ENCODE data around the gene TDP1. TPM values are rescaled to one million over a fixed set of nuclear protein-coding genes. Genes with fewer than 3 reads are reported as not detected.

The TDP1 gene
- total and polyA plus RNA-seq, 5 donors, result 1.3 to 5.4 (median 3.8) TPM

GRCh38 chr14:89960914-89961313 is 5.2 kb downstream of the TDP1 start:
- no peak for DNase-seq
- WGBS, result 89% methylated on average over 3 of the region's 3 CpGs
- Histone ChIP-seq H3K9me3 (ENCODE audit: control insufficient read depth, low read length) (no peaks in the 10 kb centered on the region), H3K27me3 (ENCODE audit: control insufficient read depth, insufficient read depth) (no peaks in the 10 kb centered on the region), H3K27ac (ENCODE audit: low read length) (no peak overlapping the region), H3K4me3 (ENCODE audit: low read length) (no peak overlapping the region), H3K4me1 (ENCODE audit: control insufficient read depth, insufficient read depth, low read length) (peaks cover 6% of the 10 kb centered on the region)
- no peak for ATAC-seq
- intact Hi-C loops (cut with DNase I), result no loop called here

DNA sequence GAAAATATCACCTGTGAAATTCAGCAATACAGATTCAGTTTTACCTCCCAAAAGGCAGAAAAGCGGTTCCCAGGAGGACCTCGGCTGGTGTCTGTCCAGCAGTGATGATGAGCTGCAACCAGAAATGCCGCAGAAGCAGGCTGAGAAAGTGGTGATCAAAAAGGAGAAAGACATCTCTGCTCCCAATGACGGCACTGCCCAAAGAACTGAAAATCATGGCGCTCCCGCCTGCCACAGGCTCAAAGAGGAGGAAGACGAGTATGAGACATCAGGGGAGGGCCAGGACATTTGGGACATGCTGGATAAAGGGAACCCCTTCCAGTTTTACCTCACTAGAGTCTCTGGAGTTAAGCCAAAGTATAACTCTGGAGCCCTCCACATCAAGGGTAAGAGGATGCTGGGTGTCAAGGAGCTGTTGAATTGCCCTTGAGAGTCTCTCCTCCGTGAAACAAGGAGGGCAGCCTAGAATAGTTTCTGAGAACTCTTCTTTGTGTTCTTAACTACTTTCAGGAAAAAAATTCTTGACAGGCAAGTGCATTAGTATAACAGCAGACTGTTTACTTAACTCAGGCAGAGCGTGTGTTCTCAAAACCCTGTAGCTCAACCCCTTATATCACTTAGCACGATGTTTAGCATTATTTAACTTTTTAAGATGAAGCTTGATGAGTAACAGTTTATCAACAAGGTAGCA is 7.7 kb downstream of the TDP1 start:
- Histone ChIP-seq H3K4me1 (ENCODE audit: control insufficient read depth, insufficient read depth, low read length) (no peaks in the 10 kb centered on the region), H3K27ac (ENCODE audit: low read length) (no peak overlapping the region), H3K9me3 (ENCODE audit: control insufficient read depth, low read length) (no peaks in the 10 kb centered on the region), H3K27me3 (ENCODE audit: control insufficient read depth, insufficient read depth) (no peaks in the 10 kb centered on the region), H3K4me3 (ENCODE audit: low read length) (no peak overlapping the region)
- ATAC-seq, result no peak
- intact Hi-C loops (cut with DNase I), result no loop called here
- no peak for DNase-seq
- 93% methylated on average over 10 of the region's 10 CpGs for WGBS

- H3K27me3 ChIP-seq (ENCODE audit: control insufficient read depth, insufficient read depth), result no peaks in the 10 kb centered on the region
- no peaks in the 10 kb centered on the region for H3K4me1 ChIP-seq (ENCODE audit: control insufficient read depth, insufficient read depth, low read length)
- WGBS, result 93% methylated on average over 1 of the region's 1 CpG
- intact Hi-C loops (cut with DNase I), result no loop called here
- H3K27ac ChIP-seq (ENCODE audit: low read length), result no peak overlapping the region
- no peak for ATAC-seq
- DNase-seq, result no peak
- no peak overlapping the region for H3K4me3 ChIP-seq (ENCODE audit: low read length)
- H3K9me3 ChIP-seq (ENCODE audit: control insufficient read depth, low read length), result no peaks in the 10 kb centered on the region
These were observed 10.1 kb downstream of the TDP1 start for GRCh38 chr14:89965839-89966238.

- intact Hi-C loops (cut with DNase I), result loop anchor here (5.0 kb wide), 2 partner anchors 89 to 264 kb away; partner anchors contain the start of gene KCNK13 (in 2 of the 4)
- Histone ChIP-seq H3K27me3 (ENCODE audit: control insufficient read depth, insufficient read depth) (no peaks in the 10 kb centered on the region), H3K9me3 (ENCODE audit: control insufficient read depth, low read length) (no peaks in the 10 kb centered on the region), H3K27ac (ENCODE audit: low read length) (no peak overlapping the region), H3K4me1 (ENCODE audit: control insufficient read depth, insufficient read depth, low read length) (no peaks in the 10 kb centered on the region), H3K4me3 (ENCODE audit: low read length) (no peak overlapping the region)
- ATAC-seq (peak; percentile 85 to 90), DNase-seq (peak; percentile 61 to 79 (median 78))
- WGBS, result 52% methylated on average over 7 of the region's 7 CpGs
These were observed 17.6 kb downstream of the TDP1 start for GRCh38 chr14:89973234-89973823.

GRCh38 chr14:89977668-89978067 is 21.9 kb downstream of the TDP1 start:
- WGBS, result 87% methylated on average over 4 of the region's 4 CpGs
- ATAC-seq (no peak), DNase-seq (no peak)
- Histone ChIP-seq H3K27ac (ENCODE audit: low read length) (no peak overlapping the region), H3K27me3 (ENCODE audit: control insufficient read depth, insufficient read depth) (no peaks in the 10 kb centered on the region), H3K9me3 (ENCODE audit: control insufficient read depth, low read length) (no peaks in the 10 kb centered on the region), H3K4me3 (ENCODE audit: low read length) (no peak overlapping the region), H3K4me1 (ENCODE audit: control insufficient read depth, insufficient read depth, low read length) (no peaks in the 10 kb centered on the region)
- intact Hi-C loops (cut with DNase I), result no loop called here

- H3K4me1 ChIP-seq (ENCODE audit: control insufficient read depth, insufficient read depth, low read length), result no peaks in the 10 kb centered on the region
- H3K4me3 ChIP-seq (ENCODE audit: low read length), result no peak overlapping the region
- H3K9me3 ChIP-seq (ENCODE audit: control insufficient read depth, low read length), result no peaks in the 10 kb centered on the region
- no peaks in the 10 kb centered on the region for H3K27me3 ChIP-seq (ENCODE audit: control insufficient read depth, insufficient read depth)
- DNase-seq (no peak), ATAC-seq (no peak)
- intact Hi-C loops (cut with DNase I), result no loop called here
- 62% methylated on average over 4 of the region's 4 CpGs for WGBS
- H3K27ac ChIP-seq (ENCODE audit: low read length), result no peak overlapping the region
These were observed 22.9 kb downstream of the TDP1 start for GRCh38 chr14:89978656-89979055.

GRCh38 chr14:89983375-89983774 is 27.6 kb downstream of the TDP1 start:
- H3K4me3 ChIP-seq (ENCODE audit: low read length), result no peak overlapping the region
- no peak overlapping the region for H3K27ac ChIP-seq (ENCODE audit: low read length)
- 96% methylated on average over 2 of the region's 2 CpGs for WGBS

GRCh38 chr14:89986462-89987160 is 30.9 kb downstream of the TDP1 start:
- Histone ChIP-seq H3K4me3 (ENCODE audit: low read length) (no peak overlapping the region), H3K27me3 (ENCODE audit: control insufficient read depth, insufficient read depth) (no peaks in the 10 kb centered on the region), H3K4me1 (ENCODE audit: control insufficient read depth, insufficient read depth, low read length) (no peaks in the 10 kb centered on the region), H3K27ac (ENCODE audit: low read length) (no peak overlapping the region), H3K9me3 (ENCODE audit: control insufficient read depth, low read length) (no peaks in the 10 kb centered on the region)
- 90% methylated on average over 5 of the region's 5 CpGs for WGBS
- no peak for ATAC-seq
- no peak for DNase-seq
- intact Hi-C loops (cut with DNase I), result no loop called here

More at GRCh38 chr14:89983375-89983774, 27.6 kb downstream of the TDP1 start:
- ATAC-seq (no peak), DNase-seq (no peak)
- intact Hi-C loops (cut with DNase I), result no loop called here
- H3K27me3 ChIP-seq (ENCODE audit: control insufficient read depth, insufficient read depth), result no peaks in the 10 kb centered on the region
- H3K9me3 ChIP-seq (ENCODE audit: control insufficient read depth, low read length), result no peaks in the 10 kb centered on the region
- H3K4me1 ChIP-seq (ENCODE audit: control insufficient read depth, insufficient read depth, low read length), result no peaks in the 10 kb centered on the region

DNA sequence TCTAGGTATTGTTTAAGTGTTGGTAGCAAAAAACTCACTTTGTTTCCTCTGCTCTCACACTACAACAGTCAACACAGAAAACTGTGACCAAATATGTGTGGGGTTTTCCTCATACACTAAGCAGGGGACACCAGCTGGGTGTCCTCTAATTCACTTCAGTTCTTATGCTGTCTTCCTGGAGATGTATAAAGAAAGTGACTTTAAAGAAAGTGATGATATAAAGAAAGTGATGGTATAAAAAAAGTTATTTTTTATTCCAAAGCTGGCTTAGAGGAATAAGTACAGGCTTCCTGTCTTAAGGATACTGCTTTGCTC is 31.4 kb downstream of the TDP1 start:
- intact Hi-C loops (cut with DNase I), result no loop called here
- DNase-seq (no peak), ATAC-seq (no peak)
- no peaks in the 10 kb centered on the region for H3K9me3 ChIP-seq (ENCODE audit: control insufficient read depth, low read length)
- no peaks in the 10 kb centered on the region for H3K4me1 ChIP-seq (ENCODE audit: control insufficient read depth, insufficient read depth, low read length)
- H3K4me3 ChIP-seq (ENCODE audit: low read length), result no peak overlapping the region
- no peak overlapping the region for H3K27ac ChIP-seq (ENCODE audit: low read length)
- no peaks in the 10 kb centered on the region for H3K27me3 ChIP-seq (ENCODE audit: control insufficient read depth, insufficient read depth)

- H3K4me1 ChIP-seq (ENCODE audit: control insufficient read depth, insufficient read depth, low read length), result no peaks in the 10 kb centered on the region
- no peak overlapping the region for H3K27ac ChIP-seq (ENCODE audit: low read length)
- 94% methylated on average over 5 of the region's 5 CpGs for WGBS
- DNase-seq (no peak), ATAC-seq (no peak)
- no peaks in the 10 kb centered on the region for H3K27me3 ChIP-seq (ENCODE audit: control insufficient read depth, insufficient read depth)
- no peaks in the 10 kb centered on the region for H3K9me3 ChIP-seq (ENCODE audit: control insufficient read depth, low read length)
- intact Hi-C loops (cut with DNase I), result no loop called here
- H3K4me3 ChIP-seq (ENCODE audit: low read length), result no peak overlapping the region
These were observed 33.1 kb downstream of the TDP1 start for GRCh38 chr14:89988787-89989186.

DNA sequence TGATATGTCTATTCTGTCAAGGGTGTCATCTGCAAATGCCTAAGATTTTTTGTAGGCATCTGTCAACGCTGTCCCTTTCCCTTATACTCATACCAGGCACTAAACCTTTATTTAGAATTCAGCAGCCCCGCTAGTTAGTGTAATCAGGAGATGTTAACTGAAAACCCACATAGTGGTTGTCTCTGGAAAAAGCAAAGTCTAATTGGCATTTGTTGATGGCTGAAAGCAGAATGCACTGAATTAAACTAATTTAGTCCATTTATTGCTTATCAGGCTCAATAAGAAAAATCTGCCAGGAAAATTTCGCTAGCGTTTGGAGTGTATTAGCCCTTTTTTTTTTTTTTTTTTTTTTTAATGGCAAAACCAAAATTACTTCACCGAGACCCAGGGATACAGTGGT is 34.5 kb downstream of the TDP1 start:
- DNase-seq (no peak), ATAC-seq (no peak)
- WGBS, result 83% methylated on average over 5 of the region's 5 CpGs
- intact Hi-C loops (cut with DNase I), result no loop called here
- H3K27ac ChIP-seq (ENCODE audit: low read length), result no peak overlapping the region
- H3K9me3 ChIP-seq (ENCODE audit: control insufficient read depth, low read length), result no peaks in the 10 kb centered on the region
- H3K27me3 ChIP-seq (ENCODE audit: control insufficient read depth, insufficient read depth), result no peaks in the 10 kb centered on the region
- no peaks in the 10 kb centered on the region for H3K4me1 ChIP-seq (ENCODE audit: control insufficient read depth, insufficient read depth, low read length)
- H3K4me3 ChIP-seq (ENCODE audit: low read length), result no peak overlapping the region

Data from right cardiac atrium (tissue), 5 donors.